ENCODE results near the gene SUOX.
"Not testable (repeated sequence)": the region's sequence is repeated elsewhere in the genome, so short reads cannot be mapped to it uniquely, and the experiment has no call there.

SUOX gene

DNA sequence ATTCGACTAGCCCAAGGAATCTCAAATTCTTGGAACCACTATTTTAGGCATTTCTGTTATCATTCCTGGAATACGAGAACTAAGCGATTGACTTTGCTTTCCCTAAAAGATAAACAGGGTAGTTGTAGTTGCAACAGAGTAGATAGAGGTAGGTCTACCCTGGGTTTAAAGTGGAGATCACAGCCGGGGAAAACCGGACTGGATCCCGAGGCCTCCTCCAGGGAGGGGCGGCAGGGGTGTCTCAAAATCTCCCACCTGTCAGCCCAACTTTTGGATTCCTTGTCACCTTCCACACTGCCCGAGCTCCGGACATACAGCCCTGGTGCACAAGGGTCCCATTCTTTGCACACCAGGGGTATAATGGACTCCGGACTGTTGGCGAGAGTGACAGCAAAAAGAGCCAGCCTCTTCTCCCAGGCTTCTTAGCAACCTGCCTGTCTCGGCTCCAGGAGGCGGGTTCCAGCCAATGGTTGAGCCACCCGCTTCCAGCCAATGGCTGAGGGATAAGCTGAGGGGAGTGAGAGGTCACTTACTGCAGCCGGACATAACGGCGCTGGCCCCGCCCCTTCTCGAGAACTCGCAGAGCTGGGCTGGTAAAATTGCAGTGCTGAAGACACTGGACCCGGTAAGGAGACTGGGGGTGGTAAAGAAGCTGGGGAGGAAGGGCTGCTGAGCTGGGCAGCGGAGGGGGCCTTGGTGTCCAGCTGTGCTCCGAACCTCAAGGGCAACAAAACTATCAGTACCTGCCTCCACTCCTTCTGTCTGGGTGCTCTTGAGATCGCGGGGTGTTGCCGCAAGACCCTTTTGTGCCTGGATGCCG is at the start of gene SUOX:
Gene SUOX, plus strand, starts transcription at position 562 of the 820 bp plus-strand sequence. CDS start 4,946 bp downstream, outside the sequence.
- no peak for DNase-seq

- no peak for DNase-seq
Observed at GRCh38 chr12:55955344-55955743, 41.7 kb upstream of the SUOX start.

DNA sequence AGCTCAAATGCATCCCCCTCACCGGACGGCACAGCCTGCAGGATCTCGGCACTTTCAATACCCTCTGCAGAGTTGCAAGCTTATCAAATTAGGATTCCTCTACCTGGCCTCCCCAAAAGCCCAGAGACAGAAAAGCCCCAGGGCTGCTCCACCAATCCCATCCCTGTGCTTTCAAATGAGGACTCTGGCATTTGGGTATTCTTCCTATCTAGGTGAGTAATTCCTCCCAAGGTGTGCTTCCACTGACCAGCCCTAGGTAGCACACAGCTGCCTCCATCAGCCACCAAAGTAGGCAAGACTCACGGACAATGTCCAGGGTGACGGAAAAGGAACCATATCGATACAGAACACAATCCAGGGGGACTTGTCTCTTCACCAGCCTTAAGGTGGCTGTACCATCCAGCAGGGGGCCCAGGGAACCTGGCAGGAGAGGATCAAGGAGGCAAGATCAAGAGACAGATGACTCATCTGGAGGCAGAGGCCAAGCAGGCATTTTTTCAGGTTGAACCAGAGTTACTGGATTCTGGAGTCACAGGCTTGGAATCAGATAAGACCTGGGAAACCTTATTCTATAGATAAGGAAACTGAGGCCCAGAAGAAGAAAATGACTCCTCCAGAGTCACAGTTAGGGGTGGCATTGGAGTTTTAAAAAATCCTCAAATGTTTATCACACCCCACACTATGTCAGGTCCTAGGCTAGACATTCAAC is 41.1 kb upstream of the SUOX start:
- no peak for DNase-seq

DNA sequence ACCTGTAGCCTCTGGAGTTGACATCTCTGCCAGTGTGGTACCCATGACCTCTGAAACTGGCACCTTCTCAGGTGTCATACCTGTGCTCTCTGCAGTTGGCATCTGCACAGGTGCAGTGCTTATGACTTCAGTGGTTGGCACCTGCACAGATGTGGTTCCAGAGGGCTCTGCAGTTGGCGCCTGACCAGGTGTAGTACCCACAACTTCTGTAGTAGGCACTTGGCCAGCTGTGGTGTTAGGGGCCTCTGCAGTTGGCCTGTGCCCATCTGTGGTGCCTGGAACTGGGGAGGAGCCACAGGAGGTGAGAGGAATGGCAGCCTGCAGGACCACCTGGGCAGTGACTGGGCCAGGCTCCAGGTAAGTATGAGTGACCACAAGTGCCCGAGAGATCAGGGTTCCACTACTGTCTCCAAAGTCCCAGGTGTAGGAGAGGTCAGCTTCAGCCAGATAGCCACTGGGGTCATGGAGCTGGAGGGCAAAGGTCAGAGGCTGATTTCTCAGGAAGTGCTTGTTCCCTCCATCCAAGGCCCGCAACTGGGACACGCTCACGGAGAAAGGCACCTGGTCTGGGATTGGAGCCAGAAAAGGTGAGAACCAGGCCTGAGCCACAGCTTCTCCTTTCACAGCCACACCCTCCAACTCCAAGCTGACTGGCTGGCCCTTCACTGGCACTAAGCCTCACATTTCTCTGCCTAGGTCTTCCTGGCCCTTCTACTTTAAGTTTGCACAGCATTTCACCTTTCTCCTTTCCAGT is 39.8 kb upstream of the SUOX start:
- no peak for DNase-seq

- no peak for DNase-seq
Observed at GRCh38 chr12:55963760-55964159, 33.3 kb upstream of the SUOX start.

GRCh38 chr12:55965240-55965639 is 31.8 kb upstream of the SUOX start:
- DNase-seq = no peak

GRCh38 chr12:55965941-55966407 is 31.1 kb upstream of the SUOX start, which contains the start of gene PMEL:
TSS of gene PMEL (minus strand) at chr12:55966042. CDS start at chr12:55966011, 31 bp downstream.
- DNase-seq = no peak

GRCh38 chr12:55966408-55967281 is 30.4 kb upstream of the SUOX start, which contains the start of gene CDK2:
TSS of gene CDK2 (plus strand) at chr12:55966830. CDS start at chr12:55967009, 179 bp downstream.
- DNase-seq = peak; percentile 93

DNA sequence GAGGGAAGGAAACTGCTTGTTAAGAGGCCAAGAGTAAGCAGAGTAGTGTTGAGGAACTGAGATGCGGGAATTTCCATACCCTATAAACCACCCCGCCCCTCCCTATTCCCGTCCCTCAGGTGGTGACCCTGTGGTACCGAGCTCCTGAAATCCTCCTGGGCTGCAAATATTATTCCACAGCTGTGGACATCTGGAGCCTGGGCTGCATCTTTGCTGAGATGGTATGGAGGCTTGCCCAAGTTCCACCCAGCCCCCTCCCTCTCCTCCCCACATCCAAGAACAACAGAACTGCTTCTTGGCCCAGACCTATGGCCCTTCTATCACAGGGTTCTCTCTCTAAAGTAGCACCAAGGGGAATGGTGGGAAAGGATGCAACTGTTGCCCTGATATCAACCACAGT is 27.7 kb upstream of the SUOX start:
- no peak for DNase-seq

GRCh38 chr12:55970775-55971174 is 26.3 kb upstream of the SUOX start:
- no peak for DNase-seq

- no peak for DNase-seq
Observed at GRCh38 chr12:55972042-55972441, 25.0 kb upstream of the SUOX start.

- DNase-seq = no peak
Observed at GRCh38 chr12:55972456-55972855, 24.6 kb upstream of the SUOX start.

DNA sequence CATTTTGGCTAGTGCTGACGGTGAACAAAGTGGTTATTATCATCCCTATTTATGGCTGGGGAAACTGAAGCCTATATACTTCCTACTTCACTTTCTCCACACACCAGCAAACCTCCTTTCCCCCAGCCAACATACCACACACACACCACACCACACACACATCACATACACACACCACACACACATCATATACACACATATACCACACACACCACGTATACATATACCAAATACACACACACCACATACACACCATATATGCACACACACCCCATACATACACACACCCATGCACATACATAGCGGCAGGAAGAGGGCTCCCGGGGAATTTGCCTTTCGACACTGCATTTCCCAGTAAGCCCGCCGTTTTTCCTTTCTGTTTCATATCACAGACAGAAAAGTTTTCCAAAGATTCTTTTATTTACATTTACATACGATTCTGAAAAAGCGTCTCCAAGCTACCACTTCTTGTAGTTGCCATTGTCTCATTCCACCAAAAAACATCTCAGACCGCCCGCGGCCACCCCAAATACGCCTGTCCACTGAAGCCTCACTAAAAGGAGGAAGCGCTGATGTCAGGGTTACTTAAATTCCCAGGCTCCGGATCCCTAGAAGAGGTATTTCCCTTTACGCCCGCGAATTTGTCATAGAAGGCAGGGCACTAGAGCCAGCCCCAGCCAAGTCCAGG is 24.0 kb upstream of the SUOX start:
- DNase-seq = no peak

DNA sequence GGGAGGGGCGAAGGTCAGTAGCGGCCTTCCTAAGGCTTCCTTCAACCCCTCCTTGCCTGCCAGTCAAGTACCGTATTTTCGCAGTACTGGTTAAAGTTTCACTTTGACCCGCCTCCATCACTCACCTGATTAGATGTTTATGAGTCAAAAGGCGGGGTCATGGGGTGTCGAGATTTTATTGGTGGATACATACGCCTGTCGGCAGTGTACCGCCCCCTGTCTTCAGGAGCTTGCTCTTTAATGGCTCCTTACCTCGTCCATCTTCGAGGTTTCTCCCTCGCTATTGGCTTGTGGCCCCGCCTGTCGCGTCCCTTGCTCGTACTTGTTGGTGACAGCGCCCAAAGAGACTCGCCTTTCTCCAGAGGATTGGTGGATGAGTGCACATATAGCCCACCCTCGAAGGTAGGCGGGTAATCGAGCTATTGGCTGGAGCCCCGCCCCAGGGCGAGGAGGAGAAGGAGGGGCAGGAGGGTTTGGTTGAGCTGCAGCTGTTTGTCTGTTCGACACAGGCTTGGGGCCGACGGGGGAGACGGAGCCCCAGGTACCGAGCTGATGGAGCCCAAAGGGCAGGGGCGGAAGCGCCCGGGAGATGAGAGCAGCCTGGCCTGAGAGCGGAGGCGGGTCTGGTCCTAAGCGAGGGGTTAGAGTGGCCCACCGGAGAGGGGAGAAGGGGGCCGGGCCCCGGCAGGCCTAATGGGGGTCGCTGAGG is 23.3 kb upstream of the SUOX start, which contains the start of gene RAB5B:
Gene RAB5B, plus strand, starts transcription at position 480 of the 709 bp plus-strand sequence. CDS start 12,883 bp downstream, outside the sequence.
- peak; percentile 93 for DNase-seq

- DNase-seq = peak; percentile 13
Observed at GRCh38 chr12:55974308-55974730, 22.8 kb upstream of the SUOX start.

DNA sequence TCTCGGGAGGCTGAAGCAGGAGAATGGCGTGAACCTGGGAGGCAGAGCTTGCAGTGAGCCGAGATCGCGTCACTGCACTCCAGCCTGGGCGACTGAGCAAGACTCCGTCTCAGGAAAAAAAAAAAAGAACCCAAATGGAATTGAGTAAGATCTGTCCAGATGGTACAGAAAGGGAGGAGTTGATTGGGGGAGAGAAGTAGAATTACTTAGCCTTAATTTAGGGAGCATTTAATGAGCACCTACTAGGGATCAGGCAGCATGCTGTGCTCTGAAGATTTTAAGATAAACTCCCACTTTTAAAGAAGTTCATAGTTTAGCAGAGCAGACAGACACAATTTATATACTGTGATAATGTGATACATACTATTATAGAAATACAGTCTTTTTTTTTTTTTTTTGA is 18.7 kb upstream of the SUOX start:
- no peak for DNase-seq

DNA sequence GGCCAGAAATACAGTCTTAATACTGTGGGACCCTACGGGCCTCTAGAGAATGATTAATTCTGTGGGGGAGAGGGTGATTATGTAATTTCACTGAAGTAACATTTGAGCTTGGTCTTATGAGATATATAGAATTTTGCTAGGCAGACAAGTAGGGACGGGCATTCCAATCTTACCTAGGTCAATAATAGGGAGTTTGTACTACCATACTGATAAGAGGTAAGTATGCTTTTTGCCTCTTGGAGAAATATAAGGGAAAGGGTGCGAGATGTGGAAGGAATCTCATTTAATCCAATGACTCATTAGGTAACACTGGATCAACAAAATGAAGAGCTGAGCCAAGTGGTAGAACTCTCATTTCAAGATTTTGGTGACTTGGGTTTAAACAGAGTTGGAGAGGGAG is 18.0 kb upstream of the SUOX start:
- no peak for DNase-seq

DNA sequence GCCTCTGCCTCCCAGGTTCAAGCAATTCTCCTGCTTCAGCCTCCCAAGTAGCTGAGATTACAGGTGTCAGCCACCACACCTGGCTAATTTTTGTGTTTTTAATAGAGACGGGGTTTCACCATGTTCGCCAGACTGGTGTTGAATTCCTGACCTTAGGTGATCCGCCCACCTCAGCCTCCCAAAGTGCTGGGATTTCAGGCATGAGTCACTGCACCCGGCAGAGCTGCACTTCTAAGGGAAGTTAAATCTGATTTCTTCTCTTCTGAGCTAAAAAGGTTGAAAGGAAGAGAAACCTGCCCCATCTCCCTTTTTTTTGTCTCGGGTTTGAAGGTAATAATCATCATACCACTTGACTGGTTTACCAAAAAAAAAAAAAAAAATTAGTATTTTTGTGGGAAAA is 15.2 kb upstream of the SUOX start:
- DNase-seq = not testable (repeated sequence)

GRCh38 chr12:55982319-55982936 is 14.6 kb upstream of the SUOX start:
- DNase-seq = no peak

DNA sequence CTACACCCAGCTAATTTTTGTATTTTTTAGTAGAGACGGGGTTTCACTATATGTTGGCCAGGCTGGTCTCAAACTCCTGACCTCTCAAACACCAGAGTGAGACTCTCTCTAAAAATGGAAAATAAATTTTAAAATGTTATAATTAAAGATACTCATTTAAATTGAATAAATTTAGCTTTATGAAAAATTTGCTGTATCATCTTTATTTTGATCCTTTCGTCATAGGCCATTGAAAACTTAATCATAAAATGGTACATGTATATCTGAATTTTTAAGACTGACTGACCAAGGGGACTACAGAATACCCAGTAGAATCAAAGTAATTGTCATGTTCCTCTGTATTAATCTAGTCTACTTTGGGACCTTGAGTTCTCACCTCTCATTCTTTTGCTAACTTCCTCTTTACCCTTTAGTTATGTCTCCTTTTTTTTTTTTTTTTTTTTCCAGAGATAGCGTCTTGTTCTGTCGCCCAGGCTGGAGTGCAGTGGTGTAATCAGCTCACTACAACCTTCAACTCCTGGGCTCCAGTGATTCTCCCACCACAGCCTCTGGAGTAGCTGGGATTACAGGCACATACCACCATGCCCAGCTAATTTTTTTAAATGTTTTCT is 13.7 kb upstream of the SUOX start:
- DNase-seq = no peak
